HG03064 (cell line): ENCODE data around the gene KLHL8.

Experiments
- ATAC-seq: cut with Tn5 transposase; IDR thresholded peaks from one replicate; pipeline ENCODE4 v1.9.1; 2021; ENCODE audit warnings: low read depth; ENCODE audit not compliant: unreplicated experiment

The KLHL8 gene

DNA sequence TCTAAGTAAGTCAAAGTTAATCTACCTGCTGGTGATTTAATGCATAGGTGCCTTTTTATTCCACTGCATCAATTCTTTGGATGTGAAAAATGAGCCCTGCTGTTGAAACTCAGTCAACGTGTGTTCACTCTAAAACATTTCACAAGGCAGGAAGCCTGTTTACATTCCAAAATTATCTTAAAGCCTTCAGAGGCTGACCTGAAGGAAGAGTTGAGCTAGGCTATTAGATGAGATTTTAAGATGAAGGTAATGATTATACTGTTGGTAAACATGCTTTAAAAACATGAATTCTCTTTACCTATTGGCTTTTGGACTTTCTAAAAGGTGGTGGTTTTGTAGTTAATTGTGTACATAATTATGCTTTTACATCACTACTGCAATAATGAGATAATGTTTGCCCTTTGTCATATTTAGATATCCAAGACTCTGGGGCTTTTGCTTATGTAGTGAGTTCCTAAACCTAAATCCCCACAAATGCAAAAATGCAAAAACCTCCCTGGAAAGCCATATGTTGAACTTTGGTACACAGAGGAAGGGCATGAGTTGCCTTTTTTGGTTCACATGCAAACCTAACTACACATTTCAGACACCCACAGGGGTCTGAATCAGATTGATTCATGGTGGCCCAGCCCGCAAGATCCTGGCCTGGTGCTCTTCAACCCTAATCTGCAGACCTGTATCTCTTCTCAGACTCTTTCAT is 92.3 kb downstream of the KLHL8 start:
- no peak for ATAC-seq

- ATAC-seq = no peak
Measured at GRCh38 chr4:87126056-87126455, 94.4 kb downstream of the KLHL8 start.

GRCh38 chr4:87122252-87122651 is 98.2 kb downstream of the KLHL8 start:
- no peak for ATAC-seq

DNA sequence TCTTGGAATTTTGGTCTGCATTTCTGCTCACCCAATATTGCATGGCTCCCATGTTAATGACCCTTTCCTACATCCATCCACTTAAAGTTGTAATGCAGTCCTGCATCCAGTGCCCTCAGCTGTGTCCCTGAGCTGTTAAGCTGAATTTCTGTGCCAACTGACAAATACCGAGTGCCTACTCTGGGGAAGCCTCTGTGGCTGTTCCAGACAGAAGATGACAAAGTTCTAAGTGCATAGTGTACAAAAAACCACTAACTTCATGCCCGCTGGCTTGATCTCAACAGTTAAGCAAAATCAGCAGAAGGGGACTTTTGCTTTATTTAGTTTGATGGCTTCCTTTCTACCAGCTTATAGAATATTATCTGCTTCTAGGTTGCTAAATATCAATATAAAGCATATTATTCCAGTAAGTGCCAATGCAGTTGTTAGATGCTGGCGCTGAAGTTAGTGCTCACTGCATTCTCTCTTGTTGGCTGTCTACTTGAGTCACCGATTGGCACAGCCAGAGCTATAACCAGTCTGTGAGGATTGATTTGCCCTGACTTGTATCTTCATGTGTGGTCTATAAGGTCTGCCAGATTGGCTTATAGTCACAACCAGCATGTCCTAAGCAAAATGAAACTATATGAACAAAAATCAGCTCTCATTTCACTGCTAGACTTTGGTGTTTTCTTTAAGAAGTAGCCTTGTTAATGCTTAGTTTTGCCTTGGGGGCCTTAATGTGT is 98.9 kb downstream of the KLHL8 start:
- ATAC-seq = no peak

DNA sequence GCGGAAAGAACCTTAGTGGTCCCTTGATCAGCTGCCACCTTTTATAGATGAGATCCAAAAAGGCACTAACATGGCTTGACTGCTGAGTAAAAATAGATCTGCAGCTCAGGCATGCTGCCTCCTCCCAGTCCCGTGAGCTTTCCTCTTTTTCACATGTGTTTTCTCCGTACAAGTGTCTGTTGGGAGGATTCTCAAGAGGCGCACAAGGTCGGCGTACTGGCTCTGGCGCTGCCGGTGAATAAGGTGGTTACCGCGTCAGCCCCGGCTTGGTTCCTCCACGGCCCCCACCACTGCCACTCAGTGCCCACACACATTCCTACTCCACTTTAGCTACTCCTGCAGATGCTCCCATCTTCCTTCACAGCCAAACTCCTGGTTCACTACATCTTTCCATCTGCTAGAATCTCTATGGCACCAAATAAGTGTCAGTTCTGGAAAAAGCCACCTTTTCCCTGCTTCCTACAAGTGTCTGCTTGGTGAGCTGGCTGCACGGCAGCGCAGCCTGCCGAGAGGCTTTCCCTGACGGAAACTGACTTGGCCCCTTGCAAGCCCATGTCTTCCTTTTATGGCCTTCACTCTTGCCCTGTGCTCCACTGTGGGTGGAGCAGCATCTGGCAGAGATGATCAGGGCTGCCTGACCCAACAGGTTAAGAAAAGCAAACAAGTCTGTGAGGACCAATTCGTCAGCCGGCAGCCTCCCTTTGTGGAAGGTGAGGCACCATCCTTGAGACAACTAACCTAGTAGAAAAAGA is 99.8 kb downstream of the KLHL8 start:
- ATAC-seq = no peak

- no peak for ATAC-seq
Measured at GRCh38 chr4:87120010-87120409, 100.4 kb downstream of the KLHL8 start.

DNA sequence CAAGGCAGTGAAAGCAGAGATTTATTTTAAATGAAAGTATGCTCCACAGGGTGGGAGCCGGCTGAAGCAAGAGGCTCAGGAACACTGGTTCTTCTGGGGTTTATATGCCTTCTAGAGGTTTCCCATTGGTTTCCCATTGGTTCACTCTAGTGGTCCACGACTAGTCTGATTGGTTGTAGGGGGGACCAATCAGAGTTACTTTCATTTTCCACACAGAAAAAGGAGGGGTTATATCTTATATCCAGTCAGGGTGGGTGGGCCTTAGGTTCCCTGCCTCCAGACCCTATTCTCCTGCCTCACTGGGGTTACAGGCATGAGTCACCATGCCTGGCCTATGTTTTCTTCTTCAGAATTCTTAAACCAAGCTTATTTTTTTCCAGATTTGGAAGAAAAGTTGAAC is 101.6 kb downstream of the KLHL8 start:
- ATAC-seq = no peak

- ATAC-seq = no peak
Measured at GRCh38 chr4:87118421-87118820, 102.0 kb downstream of the KLHL8 start.

DNA sequence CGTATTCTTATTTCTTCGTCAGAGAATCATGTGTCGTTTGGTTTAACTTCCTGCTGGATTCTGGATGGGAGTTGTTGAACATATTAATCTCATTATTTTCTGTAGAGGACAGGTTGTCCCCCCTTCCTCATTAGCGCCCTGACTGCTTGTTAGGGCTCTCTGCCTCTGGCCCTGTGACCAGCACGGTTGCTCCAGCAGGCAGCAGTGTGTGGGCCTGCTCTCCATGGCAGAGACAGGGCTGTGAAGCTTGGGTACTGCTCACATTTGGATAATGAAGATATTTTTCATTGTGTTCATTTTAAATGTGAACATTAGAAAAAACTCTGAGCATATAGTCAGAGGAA is 102.7 kb downstream of the KLHL8 start:
- no peak for ATAC-seq

DNA sequence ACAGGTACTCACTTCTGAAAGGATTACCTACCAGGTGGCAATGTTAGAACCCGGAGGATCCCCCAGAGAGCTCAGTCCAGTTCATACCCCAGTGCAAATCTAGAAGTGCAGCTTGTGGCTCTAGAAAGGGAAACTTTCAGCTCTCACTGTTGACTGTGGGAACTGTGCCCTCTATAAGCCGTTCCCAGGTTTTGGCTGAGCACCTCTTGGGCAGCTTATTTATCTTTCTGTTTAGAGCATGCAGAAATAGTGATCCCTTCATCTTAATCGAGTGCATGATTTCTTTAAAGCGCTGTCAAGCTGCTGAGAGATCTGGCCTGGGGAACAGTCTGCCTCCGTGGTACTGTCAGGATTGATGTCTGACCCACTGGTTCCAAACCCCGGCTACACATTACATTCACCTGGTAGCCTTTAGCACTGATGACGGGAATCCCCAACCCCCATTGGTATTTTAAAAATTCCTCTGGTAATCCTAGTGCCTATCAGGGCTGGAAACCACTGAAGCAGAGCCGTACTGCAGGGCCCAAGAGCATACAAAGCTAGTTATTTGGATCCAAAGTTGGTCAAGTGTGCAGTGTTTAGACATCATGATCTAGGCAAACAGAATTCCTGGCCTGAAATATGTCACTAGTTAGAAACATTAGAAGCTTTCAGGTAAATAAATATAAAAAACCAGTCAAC is 103.2 kb downstream of the KLHL8 start:
- no peak for ATAC-seq

DNA sequence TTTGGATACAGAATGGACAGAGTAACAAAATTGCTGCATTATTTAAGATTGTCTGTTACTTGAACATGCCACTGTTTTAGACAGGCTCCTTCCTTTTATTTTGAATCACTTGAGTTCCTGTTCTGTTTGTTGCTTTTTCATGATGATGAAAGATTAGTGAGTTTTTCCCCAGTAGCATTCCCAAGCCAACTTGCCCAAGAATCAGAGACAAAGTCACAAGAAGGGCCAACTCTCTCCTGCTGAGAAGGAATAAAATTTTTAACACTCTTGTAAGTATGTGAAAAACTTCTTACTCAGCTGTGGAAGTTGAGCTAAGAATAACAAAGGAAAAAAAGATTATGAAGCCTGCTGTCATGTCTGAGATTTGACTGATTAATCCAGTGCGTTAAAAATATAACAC is 104.2 kb downstream of the KLHL8 start:
- ATAC-seq = no peak

DNA sequence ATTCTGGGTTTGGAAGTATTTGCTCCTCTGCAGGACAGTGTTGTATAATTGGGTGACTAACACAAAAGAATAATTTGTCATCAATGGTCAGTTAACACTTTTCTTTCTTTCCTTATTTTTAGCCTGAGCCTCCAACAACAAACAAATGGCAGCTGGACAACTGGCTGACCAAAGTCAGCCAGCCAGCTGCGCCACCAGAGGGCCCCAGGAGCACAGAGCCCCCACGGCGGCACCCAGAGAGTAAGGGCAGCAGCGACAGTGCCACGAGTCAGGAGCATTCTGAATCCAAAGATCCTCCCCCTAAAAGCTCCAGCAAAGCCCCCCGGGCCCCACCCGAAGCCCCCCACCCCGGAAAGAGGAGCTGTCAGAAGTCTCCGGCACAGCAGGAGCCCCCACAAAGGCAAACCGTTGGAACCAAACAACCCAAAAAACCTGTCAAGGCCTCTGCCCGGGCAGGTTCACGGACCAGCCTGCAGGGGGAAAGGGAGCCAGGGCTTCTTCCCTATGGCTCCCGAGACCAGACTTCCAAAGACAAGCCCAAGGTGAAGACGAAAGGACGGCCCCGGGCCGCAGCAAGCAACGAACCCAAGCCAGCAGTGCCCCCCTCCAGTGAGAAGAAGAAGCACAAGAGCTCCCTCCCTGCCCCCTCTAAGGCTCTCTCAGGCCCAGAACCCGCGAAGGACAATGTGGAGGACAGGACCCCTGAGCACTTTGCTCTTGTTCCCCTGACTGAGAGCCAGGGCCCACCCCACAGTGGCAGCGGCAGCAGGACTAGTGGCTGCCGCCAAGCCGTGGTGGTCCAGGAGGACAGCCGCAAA is 106.0 kb downstream of the KLHL8 start:
- ATAC-seq = no peak

DNA sequence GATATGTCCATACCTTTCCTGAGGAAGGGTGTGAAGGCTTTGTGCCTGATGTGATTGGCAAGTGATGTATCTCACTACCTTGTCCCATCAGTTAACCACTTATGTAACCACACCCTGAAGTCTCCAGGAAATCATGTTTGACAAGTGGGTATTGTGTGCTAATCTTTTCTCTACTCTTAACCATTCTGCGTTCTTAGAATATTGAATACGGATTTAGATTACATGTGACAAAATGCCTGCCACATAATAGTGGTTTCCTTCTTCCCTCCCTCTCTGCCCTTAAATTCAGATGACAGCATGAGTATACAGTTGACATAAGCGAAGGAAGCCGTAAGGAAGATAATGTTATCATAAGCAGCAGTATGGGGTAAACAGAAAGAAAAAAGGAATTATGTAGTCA is 108.4 kb downstream of the KLHL8 start:
- ATAC-seq = no peak
